MCF 10A (cell line): ENCODE results near the gene IL22RA2. TPM values are rescaled to one million over a fixed set of nuclear protein-coding genes. Genes with fewer than 3 reads are reported as not detected.
"Not testable (repeated sequence)": the region's sequence is repeated elsewhere in the genome, so short reads cannot be mapped to it uniquely, and the experiment has no call there.

ENCODE experiments used
- BruUV-seq: library from RNA; stranded (reverse); fragments of 400-500 nt; replicated peaks from 2 replicates; lab custom pipeline; 2021; lab: Mats Ljungman, UMichigan
- CTCF ChIA-PET: fragments of 300-600 bp; sonication (Branson Sonifier 250); formaldehyde crosslinking; extraction: SDS; loops from one replicate; lab custom pipeline; 2021; ENCODE audit warnings: antibody characterized with exemption, inconsistent platforms; lab: Yijun Ruan, JAX
- POLR2A ChIA-PET: fragments of 300-600, 350-650 bp; sonication (Branson Sonifier 250); formaldehyde crosslinking; extraction: SDS; loops from one replicate; lab custom pipeline; 2020; ENCODE audit warnings: antibody characterized with exemption, inconsistent platforms; lab: Yijun Ruan, JAX
- DNase-seq: peaks from one replicate; pipeline ENCODE4 v3.0.0-alpha.2; 2018; ENCODE audit not compliant: unreplicated experiment
- H3K27ac Mint-ChIP-seq: one replicate; pipeline ENCODE4 v1.8.0; 2022; ENCODE audit warnings: mild to moderate bottlenecking, low read depth, mixed read lengths; ENCODE audit not compliant: unreplicated experiment
- H3K27me3 Mint-ChIP-seq: one replicate; pipeline ENCODE4 v1.8.0; 2022; ENCODE audit warnings: mixed read lengths; ENCODE audit not compliant: insufficient read depth, unreplicated experiment
- H3K36me3 Mint-ChIP-seq: one replicate; pipeline ENCODE4 v1.8.0; 2022; ENCODE audit warnings: mild to moderate bottlenecking, moderate library complexity, mixed read lengths; ENCODE audit not compliant: insufficient read depth, unreplicated experiment
- H3K4me1 Mint-ChIP-seq: one replicate; pipeline ENCODE4 v1.8.0; 2022; ENCODE audit warnings: mixed read lengths; ENCODE audit not compliant: insufficient read depth, unreplicated experiment
- H3K4me3 Mint-ChIP-seq: one replicate; pipeline ENCODE4 v1.8.0; 2022; ENCODE audit warnings: mild to moderate bottlenecking, moderate library complexity, mixed read lengths; ENCODE audit not compliant: unreplicated experiment
- H3K9me3 Mint-ChIP-seq: one replicate; pipeline ENCODE4 v1.8.0; 2022; ENCODE audit warnings: mixed read lengths; ENCODE audit not compliant: unreplicated experiment
- CTCF ChIP-seq: fragments of 200-600 bp; IDR thresholded peaks from one replicate; pipeline ENCODE4 v1.8.0; 2022; ENCODE audit warnings: antibody characterized with exemption, mild to moderate bottlenecking; ENCODE audit not compliant: unreplicated experiment
- intact Hi-C: fragments of 100-400 bp; cut with micrococcal nuclease; formaldehyde crosslinking; loops from 2 replicates; pipeline ENCODE4 v1.14.1; 2022
- total RNA-seq: library from RNA; stranded (reverse); gene quantifications from 2 replicates; pipeline ENCODE4 v1.2.3, GENCODE V29; 2022

Gene IL22RA2
- total RNA-seq, 1 experiment from 2014 or later: not detected

- Mint-ChIP-seq H3K27ac (no peak overlapping the region), H3K4me3 (no peak overlapping the region), H3K36me3 (peaks cover 81% of the 10 kb centered on the region), H3K27me3 (no peaks in the 10 kb centered on the region), H3K4me1 (peaks cover 44% of the 10 kb centered on the region), H3K9me3 (peaks cover 14% of the 10 kb centered on the region)
- BruUV-seq: no TSS peak
- CTCF ChIA-PET: no interaction called here
- DNase-seq: no peak
- TF ChIP-seq CTCF: no peak
- POLR2A ChIA-PET: interaction anchor here (0.6 to 1.5 kb wide), 7 partner anchors 9 to 114 kb away, joined by 3 to 4 read pairs (median 3); no protein-coding TSS in a partner anchor
- intact Hi-C loops: no loop called here
Observed at GRCh38 chr6:137208279-137208678, 34.8 kb upstream of the IL22RA2 start.

- peaks cover 14% of the 10 kb centered on the region for H3K9me3 Mint-ChIP-seq
- POLR2A ChIA-PET: interaction anchor here (1.5 kb wide), 1 partner anchor 113 kb away, joined by 3 read pairs; no protein-coding TSS in a partner anchor
- DNase-seq, H3K27me3 Mint-ChIP-seq, H3K4me3 Mint-ChIP-seq, BruUV-seq, intact Hi-C loops, CTCF ChIA-PET: not testable (repeated sequence)
- H3K36me3 Mint-ChIP-seq: peaks cover 85% of the 10 kb centered on the region
- peak overlapping the region; percentile 80 for H3K27ac Mint-ChIP-seq
- H3K4me1 Mint-ChIP-seq: peaks cover 42% of the 10 kb centered on the region
Observed at GRCh38 chr6:137207457-137207856, 34.0 kb upstream of the IL22RA2 start.

GRCh38 chr6:137206577-137206976 is 33.1 kb upstream of the IL22RA2 start:
- intact Hi-C loops: no loop called here
- BruUV-seq: no TSS peak
- no peak for TF ChIP-seq CTCF
- Mint-ChIP-seq H3K27me3 (no peaks in the 10 kb centered on the region), H3K4me1 (peaks cover 40% of the 10 kb centered on the region), H3K9me3 (peaks cover 14% of the 10 kb centered on the region), H3K27ac (no peak overlapping the region), H3K36me3 (peaks cover 90% of the 10 kb centered on the region), H3K4me3 (no peak overlapping the region)
- no peak for DNase-seq
- ChIA-PET CTCF (no interaction called here), POLR2A (interaction anchor here (1.7 kb wide), 1 partner anchor 10 kb away, joined by 16 read pairs; no protein-coding TSS in a partner anchor)

GRCh38 chr6:137203256-137203655 is 29.8 kb upstream of the IL22RA2 start:
- BruUV-seq: no TSS peak
- peaks cover 94% of the 10 kb centered on the region for H3K36me3 Mint-ChIP-seq

More at GRCh38 chr6:137203256-137203655, 29.8 kb upstream of the IL22RA2 start:
- Mint-ChIP-seq H3K4me1 (peaks cover 13% of the 10 kb centered on the region), H3K27me3 (no peaks in the 10 kb centered on the region), H3K27ac (no peak overlapping the region), H3K9me3 (peaks cover 6% of the 10 kb centered on the region), H3K4me3 (no peak overlapping the region)
- intact Hi-C loops: no loop called here
- ChIA-PET POLR2A (interaction anchor here (1.1 to 1.5 kb wide), 3 partner anchors 13 to 38 kb away, joined by 3 to 8 read pairs (median 7); no protein-coding TSS in a partner anchor), CTCF (interaction anchor here (0.5 to 1.0 kb wide), 4 partner anchors 9 to 111 kb away, joined by 3 to 5 read pairs (median 4); no protein-coding TSS in a partner anchor)
- TF ChIP-seq CTCF: no peak
- no peak for DNase-seq
